NCI-H345 treated with DMSO at 0.1 percent for 48 hours (cell line): ENCODE measurements around the gene WNK2.

Source experiments
- DNase-seq: peaks from one replicate; lab custom pipeline; 2025; ENCODE audit not compliant: unreplicated experiment; lab: John Stamatoyannopoulos, UW

The WNK2 gene

GRCh38 chr9:93198117-93198837 lies 14.3 kb downstream of the WNK2 start:
- DNase-seq, result peak; percentile 27

- DNase-seq, result no peak
Measured at GRCh38 chr9:93198838-93199625, 15.1 kb downstream of the WNK2 start.

GRCh38 chr9:93200449-93200742 lies 16.5 kb downstream of the WNK2 start:
- no peak for DNase-seq

- no peak for DNase-seq
Measured at GRCh38 chr9:93200989-93201334, 17.0 kb downstream of the WNK2 start.

DNA sequence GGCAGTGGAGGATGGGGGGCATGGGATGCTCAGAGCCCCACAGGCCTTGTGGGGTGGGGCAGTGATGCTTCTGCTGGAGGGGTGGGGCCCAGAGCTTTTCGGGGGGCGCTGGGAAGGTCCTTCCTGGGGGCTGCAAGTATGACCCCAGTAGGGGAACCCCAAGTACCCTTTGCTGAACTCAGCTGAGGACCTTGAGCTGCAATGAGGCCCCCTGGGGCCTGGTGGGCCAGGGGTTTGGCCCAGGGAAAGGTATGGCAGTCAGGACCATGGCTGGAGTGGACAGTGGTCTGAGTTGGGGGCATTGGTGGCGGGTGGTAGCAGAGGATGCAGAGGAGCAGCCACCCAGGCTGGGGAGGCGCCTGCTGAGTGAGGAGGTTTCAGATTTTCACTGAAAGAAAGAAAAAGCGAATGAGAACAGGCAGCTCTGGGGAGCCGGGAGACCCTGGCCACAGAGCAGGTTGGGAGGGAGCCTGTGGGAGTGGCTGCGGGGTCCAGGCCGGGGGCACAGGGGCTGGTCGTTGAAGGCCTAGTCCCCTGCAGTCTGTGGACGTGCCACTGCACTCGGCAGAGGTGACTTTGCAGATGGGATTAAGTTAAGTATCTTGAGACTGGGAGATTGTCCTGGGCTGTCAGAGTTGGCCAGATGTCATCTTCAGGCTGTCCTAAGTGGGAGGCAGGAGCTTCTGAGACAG lies 19.2 kb downstream of the WNK2 start:
- no peak for DNase-seq

- no peak for DNase-seq
Measured at GRCh38 chr9:93203718-93204469, 20.0 kb downstream of the WNK2 start.

GRCh38 chr9:93204470-93205043 lies 20.6 kb downstream of the WNK2 start:
- no peak for DNase-seq

DNA sequence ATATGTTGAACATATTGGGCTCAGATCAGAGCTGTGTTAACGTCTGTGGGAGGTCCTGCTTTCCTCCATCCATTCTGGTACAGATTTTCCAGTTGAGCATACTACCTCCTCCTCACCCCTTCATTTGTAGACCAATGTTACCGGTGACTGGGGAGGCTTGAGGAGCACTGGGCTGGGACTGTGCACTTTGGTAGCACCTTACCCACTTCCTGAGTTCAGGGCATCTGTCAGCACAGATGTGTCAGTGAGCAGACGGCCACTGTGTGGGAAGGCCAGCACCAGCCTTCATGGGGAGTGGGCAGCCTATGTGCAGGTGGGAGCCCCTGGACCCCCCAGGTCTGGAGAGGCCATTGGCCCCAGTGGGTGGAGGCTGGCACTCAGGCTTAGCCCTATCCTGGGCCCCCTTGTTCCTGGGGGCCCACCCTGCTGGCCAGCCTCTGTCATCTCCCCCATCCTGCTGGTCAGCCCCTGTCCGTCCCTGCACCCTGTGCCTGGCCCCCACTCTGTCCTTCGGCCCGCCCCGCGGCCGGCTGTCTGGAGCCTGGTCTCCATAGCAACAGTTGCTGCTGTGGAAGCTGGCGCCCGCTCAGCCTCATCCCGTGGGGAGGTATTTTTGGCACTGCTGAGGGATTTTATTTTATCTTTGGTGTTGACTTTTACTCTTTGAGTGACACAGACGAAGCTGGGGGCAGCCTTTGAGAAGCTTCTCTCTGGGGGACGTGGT lies 21.3 kb downstream of the WNK2 start:
- no peak for DNase-seq

DNA sequence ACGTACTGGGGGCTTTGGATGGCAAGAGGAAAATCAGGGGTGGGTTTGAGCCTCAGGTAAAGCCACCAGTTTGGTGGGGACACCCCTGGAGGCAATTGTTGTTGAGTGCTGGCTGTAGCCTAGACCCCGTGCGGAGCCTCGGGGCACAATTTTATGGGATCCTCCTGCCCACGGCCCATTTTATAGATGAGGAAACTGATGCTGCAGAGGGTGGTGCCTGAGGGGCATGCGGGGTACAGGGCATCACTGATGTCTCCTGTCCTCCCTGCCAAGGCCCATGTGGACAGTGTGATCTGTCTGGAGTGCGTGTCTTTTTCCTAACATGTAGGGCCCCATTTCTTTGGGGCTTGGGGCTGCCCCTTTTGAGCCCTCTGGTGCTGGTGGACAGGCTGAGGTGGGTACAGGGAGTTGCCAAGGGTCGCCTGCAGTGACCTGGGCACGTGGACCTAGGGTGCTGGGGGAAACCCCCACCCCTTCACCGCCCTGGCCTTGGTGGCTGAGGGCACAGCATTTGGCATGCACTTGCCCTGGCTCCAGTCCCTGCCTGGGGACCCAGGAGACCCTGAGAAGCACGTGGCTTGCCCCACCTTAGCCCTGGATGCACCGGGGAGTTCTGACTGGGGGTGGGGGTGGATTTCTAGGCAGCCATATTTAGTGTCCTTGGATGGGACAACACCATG lies 22.1 kb downstream of the WNK2 start:
- DNase-seq, result no peak

DNA sequence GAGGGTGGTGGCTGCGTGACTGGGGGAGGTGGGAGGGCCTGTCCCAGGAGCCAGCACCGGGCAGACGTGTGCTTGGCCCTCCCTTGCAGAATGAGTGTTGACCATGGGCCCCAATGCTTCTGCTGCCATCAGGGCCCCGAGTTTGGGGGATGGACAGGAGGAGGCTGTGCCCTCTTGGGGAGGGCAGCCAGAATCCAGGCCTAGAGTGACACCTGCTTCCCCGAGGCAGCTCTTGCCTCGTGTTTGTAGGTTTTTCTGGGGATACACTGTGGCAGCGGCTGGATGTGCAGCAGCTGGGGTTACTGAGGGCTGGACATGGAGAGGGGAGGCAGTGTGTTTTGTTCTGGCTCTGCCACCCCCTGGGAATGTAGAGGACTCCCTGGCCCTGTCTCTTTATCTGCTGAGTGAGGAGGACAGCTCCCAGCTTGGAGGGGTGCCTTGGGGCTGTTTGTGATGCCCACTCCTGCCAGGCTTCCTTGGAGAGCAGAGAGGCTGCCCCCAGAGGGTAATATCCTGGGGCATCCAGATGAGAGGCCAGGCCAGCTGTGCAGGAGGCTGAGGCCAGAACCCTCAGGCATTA lies 22.7 kb downstream of the WNK2 start:
- no peak for DNase-seq

DNA sequence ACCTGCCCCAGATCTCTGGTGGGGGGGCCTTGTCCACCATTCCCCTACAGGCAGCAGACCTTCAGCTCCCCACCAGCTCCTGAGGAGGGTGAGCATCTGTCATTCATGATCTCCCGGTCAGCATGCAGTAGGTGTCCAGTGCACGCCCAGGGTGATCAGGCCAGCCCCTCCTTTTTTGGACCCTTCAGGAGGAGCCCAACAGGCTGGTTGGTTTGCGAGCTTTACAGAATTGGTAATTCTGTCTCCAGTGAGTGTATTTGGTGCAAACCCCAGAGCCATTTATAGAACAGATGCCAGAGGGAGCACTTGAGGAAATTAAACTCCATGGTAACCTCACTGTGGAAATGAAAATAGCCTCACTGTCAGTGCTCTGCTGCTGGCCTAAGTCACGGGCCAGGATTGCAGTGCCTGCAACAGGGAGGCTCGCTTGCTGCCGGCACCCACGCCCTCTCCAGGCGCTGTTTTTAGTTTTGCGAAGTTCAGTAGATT lies 23.4 kb downstream of the WNK2 start:
- peak; percentile 17 for DNase-seq

DNA sequence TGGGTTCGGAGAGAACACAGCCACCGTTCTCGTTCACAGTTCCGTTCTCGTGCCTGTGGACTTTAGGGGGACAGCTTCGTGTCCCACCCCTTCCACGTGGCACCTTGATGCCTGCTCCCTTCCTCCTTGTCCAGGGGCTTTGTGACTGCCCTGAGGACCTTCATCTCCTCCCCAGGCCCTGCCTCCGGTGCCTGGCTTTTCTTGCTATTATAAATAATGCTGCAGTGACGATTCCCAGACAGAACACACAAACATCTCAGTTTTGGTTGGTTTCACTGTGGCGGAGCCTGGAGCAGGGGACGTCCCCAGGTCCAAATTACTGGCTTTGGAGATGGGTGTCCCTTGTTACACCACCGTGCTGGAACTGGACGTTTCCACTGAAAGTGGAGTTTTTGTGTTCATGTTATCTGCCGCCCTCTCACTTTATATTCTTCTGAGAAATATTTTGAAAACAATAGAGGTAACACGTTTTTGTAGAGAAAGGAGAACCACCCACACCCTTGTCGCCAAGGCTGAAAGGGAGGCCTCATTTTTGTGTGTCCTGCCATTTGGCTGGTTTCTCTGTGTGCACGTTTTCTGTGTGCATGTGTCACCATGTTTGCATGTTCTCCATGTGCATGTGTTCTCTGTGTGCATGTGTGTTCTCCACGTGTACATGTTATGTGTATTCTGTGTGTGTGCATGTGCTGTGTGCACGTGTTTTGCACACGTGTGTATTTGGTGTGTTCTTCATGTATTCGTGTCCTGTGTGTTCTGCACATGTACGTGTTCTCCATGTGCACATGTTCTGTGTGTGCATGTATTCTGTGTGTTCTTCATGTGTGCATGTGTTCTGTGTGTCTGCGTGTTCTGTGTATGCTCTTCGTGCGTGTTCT lies 24.2 kb downstream of the WNK2 start:
- DNase-seq, result no peak

DNA sequence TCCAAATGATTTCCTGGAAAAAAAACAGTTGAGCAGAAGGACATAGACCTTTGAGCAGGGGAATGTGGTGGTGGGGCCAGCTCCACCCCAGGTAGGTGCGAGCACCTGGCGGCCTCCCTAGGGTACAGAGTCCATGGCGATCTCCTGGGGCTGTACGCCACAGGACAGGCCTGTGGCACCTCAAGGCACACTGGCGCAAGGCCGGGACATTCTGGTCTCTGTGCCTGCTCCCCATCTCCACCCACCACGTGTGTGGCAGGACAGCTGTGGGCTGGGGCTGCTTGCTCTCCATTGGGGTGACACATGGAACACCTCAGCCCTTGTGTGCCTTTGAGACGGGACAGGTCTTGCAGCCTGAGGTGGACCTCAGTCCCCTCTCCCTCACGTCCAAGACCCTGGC lies 25.2 kb downstream of the WNK2 start:
- DNase-seq, result no peak

GRCh38 chr9:93209576-93210323 lies 25.8 kb downstream of the WNK2 start:
- DNase-seq, result no peak

DNA sequence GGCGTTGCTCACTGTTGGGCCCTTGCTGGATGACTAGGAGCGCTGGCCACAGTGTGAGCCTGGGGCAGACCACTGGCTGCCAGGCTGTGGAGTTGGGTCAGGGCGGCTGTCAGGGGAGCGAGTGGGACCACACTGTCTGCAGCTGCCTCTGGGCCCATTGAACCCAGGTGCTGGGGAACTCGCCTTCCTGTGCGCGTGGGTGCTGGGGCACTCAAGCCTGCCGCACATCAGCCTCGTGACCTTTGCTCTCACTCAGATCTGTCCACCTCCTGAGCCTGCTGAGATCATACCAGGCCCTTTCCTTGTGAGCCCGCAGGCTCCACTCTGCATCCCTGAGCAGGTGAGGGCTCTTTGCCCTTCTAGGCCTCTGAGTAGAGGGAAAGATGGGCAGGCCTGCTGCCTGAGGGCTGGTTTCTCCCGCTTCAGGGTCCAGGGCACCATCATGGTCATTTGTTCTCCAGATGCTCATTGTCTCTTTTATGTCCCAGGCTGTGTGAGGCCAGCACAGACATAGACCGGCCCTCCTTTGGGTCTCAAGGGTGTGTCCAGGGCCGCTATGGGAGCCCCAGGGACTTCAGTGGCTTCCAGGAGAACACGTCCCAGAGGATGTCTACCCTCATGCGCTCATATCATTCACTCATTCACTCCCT lies 26.5 kb downstream of the WNK2 start:
- no peak for DNase-seq

GRCh38 chr9:93210974-93211653 lies 27.2 kb downstream of the WNK2 start:
- DNase-seq, result no peak

DNA sequence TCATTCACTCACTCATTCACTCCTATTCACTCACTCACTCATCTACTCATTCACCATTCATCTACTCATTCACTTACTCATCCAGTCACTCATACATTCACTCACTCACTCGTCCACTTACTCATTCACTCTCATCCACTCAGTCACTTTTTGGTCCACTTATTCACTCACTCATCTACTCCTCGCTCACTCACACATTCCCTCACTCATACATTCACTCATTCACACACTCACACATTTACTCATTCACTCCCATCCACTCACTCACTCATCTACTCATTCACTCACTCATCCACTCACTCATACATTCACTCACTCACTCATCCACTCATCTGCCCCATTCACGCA lies 27.7 kb downstream of the WNK2 start:
- no peak for DNase-seq
